Measurements from ENCODE around the gene RMRP.

DNA sequence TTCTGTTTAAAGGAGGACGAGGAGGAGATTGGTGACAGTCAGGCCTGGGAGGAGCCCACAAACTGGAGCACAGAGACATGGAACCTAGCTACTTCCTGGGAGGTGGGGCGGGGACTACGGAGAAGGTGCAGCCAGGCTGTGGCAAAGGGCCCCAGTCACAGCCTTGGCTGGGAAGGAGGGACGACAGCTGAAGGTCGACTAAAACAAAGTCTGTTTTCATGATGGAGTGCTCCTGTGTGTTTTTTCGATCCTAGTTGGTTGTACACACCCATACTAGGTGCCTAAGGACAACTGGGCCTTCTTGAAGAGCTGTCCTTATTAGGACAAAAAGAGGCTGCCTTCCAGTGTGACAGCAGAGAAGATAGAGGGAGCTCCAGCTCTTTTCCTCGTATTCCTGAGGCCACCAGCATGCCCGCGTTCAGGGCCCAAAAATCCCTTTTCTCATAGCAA, 3.2 kb upstream of the RMRP start:
- TF ChIP-seq, protein P1, sequence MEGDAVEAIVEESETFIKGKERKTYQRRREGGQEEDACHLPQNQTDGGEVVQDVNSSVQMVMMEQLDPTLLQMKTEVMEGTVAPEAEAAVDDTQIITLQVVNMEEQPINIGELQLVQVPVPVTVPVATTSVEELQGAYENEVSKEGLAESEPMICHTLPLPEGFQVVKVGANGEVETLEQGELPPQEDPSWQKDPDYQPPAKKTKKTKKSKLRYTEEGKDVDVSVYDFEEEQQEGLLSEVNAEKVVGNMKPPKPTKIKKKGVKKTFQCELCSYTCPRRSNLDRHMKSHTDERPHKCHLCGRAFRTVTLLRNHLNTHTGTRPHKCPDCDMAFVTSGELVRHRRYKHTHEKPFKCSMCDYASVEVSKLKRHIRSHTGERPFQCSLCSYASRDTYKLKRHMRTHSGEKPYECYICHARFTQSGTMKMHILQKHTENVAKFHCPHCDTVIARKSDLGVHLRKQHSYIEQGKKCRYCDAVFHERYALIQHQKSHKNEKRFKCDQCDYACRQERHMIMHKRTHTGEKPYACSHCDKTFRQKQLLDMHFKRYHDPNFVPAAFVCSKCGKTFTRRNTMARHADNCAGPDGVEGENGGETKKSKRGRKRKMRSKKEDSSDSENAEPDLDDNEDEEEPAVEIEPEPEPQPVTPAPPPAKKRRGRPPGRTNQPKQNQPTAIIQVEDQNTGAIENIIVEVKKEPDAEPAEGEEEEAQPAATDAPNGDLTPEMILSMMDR (conservative IDR thresholded peaks at IDR 0.05; ENCODE audit: low read depth in 2 of 2): peak; percentile 51 to 63
- TF ChIP-seq POLR2AphosphoS5 (IDR thresholded peaks at IDR 0.05; ENCODE audit: low read depth): no peak
- TF ChIP-seq STAT1 (IDR thresholded peaks at IDR 0.05; ENCODE audit: unreplicated experiment): no peak
- no peak for TF ChIP-seq JUNB (IDR thresholded peaks at IDR 0.05; ENCODE audit: unreplicated experiment)
- no peak for TF ChIP-seq EZH2 (IDR thresholded peaks at IDR 0.05; ENCODE audit: low read depth, unreplicated experiment)
- TF ChIP-seq NANOG (IDR thresholded peaks at IDR 0.05; ENCODE audit: borderline replicate concordance): no peak
- no peak for TF ChIP-seq CREB1 (CRISPR knock-in tag; IDR thresholded peaks at IDR 0.05; ENCODE audit: low read depth)
- TF ChIP-seq, protein P2, sequence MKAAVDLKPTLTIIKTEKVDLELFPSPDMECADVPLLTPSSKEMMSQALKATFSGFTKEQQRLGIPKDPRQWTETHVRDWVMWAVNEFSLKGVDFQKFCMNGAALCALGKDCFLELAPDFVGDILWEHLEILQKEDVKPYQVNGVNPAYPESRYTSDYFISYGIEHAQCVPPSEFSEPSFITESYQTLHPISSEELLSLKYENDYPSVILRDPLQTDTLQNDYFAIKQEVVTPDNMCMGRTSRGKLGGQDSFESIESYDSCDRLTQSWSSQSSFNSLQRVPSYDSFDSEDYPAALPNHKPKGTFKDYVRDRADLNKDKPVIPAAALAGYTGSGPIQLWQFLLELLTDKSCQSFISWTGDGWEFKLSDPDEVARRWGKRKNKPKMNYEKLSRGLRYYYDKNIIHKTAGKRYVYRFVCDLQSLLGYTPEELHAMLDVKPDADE (IDR thresholded peaks at IDR 0.05): no peak
- TF ChIP-seq, protein P3, sequence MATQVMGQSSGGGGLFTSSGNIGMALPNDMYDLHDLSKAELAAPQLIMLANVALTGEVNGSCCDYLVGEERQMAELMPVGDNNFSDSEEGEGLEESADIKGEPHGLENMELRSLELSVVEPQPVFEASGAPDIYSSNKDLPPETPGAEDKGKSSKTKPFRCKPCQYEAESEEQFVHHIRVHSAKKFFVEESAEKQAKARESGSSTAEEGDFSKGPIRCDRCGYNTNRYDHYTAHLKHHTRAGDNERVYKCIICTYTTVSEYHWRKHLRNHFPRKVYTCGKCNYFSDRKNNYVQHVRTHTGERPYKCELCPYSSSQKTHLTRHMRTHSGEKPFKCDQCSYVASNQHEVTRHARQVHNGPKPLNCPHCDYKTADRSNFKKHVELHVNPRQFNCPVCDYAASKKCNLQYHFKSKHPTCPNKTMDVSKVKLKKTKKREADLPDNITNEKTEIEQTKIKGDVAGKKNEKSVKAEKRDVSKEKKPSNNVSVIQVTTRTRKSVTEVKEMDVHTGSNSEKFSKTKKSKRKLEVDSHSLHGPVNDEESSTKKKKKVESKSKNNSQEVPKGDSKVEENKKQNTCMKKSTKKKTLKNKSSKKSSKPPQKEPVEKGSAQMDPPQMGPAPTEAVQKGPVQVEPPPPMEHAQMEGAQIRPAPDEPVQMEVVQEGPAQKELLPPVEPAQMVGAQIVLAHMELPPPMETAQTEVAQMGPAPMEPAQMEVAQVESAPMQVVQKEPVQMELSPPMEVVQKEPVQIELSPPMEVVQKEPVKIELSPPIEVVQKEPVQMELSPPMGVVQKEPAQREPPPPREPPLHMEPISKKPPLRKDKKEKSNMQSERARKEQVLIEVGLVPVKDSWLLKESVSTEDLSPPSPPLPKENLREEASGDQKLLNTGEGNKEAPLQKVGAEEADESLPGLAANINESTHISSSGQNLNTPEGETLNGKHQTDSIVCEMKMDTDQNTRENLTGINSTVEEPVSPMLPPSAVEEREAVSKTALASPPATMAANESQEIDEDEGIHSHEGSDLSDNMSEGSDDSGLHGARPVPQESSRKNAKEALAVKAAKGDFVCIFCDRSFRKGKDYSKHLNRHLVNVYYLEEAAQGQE (IDR thresholded peaks at IDR 0.05; ENCODE audit: unreplicated experiment): no peak
- TF ChIP-seq ZNF114 (CRISPR knock-in tag; IDR thresholded peaks at IDR 0.05): no peak
